ENCODE measurements around the gene BBS4.

- TF ChIP-seq, protein P1, sequence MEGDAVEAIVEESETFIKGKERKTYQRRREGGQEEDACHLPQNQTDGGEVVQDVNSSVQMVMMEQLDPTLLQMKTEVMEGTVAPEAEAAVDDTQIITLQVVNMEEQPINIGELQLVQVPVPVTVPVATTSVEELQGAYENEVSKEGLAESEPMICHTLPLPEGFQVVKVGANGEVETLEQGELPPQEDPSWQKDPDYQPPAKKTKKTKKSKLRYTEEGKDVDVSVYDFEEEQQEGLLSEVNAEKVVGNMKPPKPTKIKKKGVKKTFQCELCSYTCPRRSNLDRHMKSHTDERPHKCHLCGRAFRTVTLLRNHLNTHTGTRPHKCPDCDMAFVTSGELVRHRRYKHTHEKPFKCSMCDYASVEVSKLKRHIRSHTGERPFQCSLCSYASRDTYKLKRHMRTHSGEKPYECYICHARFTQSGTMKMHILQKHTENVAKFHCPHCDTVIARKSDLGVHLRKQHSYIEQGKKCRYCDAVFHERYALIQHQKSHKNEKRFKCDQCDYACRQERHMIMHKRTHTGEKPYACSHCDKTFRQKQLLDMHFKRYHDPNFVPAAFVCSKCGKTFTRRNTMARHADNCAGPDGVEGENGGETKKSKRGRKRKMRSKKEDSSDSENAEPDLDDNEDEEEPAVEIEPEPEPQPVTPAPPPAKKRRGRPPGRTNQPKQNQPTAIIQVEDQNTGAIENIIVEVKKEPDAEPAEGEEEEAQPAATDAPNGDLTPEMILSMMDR (conservative IDR thresholded peaks at IDR 0.05) = no peak
- no peak for TF ChIP-seq ZFX (IDR thresholded peaks at IDR 0.05)
Observed at GRCh38 chr15:72764656-72765055, 78.6 kb downstream of the BBS4 start.

Measured in C4-2B (cell line).